ENCODE results near the gene STK39.

DNA sequence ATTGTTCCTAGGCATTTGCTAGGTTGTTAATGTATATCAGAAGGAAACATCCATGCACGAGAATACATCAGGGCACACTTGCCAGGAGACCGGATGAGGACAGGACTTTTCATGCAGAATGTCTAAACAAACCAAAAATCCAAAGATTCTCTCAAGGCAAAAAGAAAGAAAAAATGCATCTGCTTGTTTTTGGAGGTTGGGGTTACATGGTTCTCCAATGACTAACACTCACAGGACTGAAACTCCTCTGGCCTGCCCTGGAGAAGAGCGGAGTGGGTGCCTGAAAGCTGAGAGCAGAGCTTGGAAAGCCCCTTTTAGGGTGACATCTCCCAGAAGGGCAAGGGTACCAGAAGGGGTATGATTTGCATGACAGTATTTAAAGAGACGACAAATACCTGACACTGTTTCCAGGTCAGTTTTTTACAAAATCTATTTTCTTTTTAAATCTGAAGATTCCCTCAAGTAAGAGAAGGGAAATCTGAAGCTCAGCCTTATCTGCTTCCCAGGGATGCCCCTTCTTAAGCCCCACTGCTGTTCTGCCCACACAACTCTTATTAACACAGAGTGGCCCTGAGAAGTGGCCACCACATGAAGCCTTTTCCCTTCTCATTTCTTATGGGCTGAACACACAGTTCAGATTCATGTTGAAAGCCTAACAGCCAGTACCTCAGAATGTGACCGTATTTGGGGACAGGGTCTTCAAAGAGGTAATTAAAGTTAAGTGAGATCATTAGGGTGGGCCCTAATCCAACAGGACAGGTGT is 216.4 kb downstream of the STK39 start:
- no peak for TF ChIP-seq GATA3 (IDR thresholded peaks at IDR 0.05; ENCODE audit: low read depth, low read length)
- no peak for TF ChIP-seq GATA2 (IDR thresholded peaks at IDR 0.05; ENCODE audit: low read depth, low read length)

All from SH-SY5Y (cell line).